OCI-LY1 (cell line): Measurements from ENCODE around the gene COA6.

ENCODE experiments used
- EZH2 ChIP-seq: fragments of 200-600 bp; sonication (generic), shearing (Covaris generic); IDR thresholded peaks from 2 replicates; pipeline ENCODE4 v1.8.0; 2017; ENCODE audit warnings: borderline replicate concordance, mixed run types, mild to moderate bottlenecking, antibody characterized with exemption, low read length, moderate library complexity, mixed read lengths
- TF ChIP-seq, protein P1 (sequence below): fragments of 200-600 bp; sonication (generic), shearing (Covaris generic); IDR thresholded peaks from 2 replicates; pipeline ENCODE4 v1.5.1; 2017; ENCODE audit warnings: mild to moderate bottlenecking, antibody characterized with exemption, low read length, moderate library complexity, mixed read lengths

GRCh38 chr1:234325878-234326496, 47.3 kb upstream of the COA6 start:
- TF ChIP-seq, protein P1, sequence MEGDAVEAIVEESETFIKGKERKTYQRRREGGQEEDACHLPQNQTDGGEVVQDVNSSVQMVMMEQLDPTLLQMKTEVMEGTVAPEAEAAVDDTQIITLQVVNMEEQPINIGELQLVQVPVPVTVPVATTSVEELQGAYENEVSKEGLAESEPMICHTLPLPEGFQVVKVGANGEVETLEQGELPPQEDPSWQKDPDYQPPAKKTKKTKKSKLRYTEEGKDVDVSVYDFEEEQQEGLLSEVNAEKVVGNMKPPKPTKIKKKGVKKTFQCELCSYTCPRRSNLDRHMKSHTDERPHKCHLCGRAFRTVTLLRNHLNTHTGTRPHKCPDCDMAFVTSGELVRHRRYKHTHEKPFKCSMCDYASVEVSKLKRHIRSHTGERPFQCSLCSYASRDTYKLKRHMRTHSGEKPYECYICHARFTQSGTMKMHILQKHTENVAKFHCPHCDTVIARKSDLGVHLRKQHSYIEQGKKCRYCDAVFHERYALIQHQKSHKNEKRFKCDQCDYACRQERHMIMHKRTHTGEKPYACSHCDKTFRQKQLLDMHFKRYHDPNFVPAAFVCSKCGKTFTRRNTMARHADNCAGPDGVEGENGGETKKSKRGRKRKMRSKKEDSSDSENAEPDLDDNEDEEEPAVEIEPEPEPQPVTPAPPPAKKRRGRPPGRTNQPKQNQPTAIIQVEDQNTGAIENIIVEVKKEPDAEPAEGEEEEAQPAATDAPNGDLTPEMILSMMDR, result no peak
- TF ChIP-seq EZH2, result no peak
